ENCODE data around the gene PCDHGC4. TPM values are rescaled to one million over a fixed set of nuclear protein-coding genes. Genes with fewer than 3 reads are reported as not detected.

PCDHGC4 gene
- total RNA-seq, 1 experiment from 2014 or later: 3.6 TPM

GRCh38 chr5:141513627-141514329 is 28.9 kb downstream of the PCDHGC4 start:
- Histone ChIP-seq H3K4me3 (ENCODE audit: low read depth, low read length, poor library complexity, severe bottlenecking) (peak overlapping the region; percentile 57), H3K27me3 (replicated peaks; ENCODE audit: insufficient read depth, low read depth, low read length, poor library complexity) (no peaks in the 10 kb centered on the region), H3K9me3 (ENCODE audit: low read depth, low read length, poor library complexity, severe bottlenecking) (no peaks in the 10 kb centered on the region), H3K27ac (ENCODE audit: low read depth, low read length, poor library complexity, severe bottlenecking) (peak overlapping the region; percentile 92), H3K36me3 (ENCODE audit: insufficient read depth, low read length, poor library complexity, severe bottlenecking) (peaks cover 32% of the 10 kb centered on the region), H3K4me1 (ENCODE audit: insufficient read depth, low read length, poor library complexity, severe bottlenecking) (peaks cover 54% of the 10 kb centered on the region)
- POLR2A ChIA-PET (ENCODE audit: low non-redundant PET): interaction anchor here (0.6 to 1.0 kb wide), 2 partner anchors 11 to 474 kb away, joined by 3 read pairs; no protein-coding TSS in a partner anchor
- intact Hi-C loops (cut with micrococcal nuclease; ENCODE audit: unreplicated experiment): loop anchor here (1.0 to 5.0 kb wide), 2 partner anchors 11 to 36 kb away; partner anchors contain the start of gene PCDHGC3
- CTCF ChIA-PET: interaction anchor here (0.6 to 2.2 kb wide), 8 partner anchors 11 to 378 kb away, joined by 3 to 11 read pairs (median 5); partner anchors contain the start of genes PCDHB14, PCDHB5, PCDHGA11 and PCDHGC3
- no TSS peak for BruUV-seq (replicated peaks)
- peak; percentile 94 for DNase-seq (ENCODE audit: low spot score)
- TF ChIP-seq, protein P1, sequence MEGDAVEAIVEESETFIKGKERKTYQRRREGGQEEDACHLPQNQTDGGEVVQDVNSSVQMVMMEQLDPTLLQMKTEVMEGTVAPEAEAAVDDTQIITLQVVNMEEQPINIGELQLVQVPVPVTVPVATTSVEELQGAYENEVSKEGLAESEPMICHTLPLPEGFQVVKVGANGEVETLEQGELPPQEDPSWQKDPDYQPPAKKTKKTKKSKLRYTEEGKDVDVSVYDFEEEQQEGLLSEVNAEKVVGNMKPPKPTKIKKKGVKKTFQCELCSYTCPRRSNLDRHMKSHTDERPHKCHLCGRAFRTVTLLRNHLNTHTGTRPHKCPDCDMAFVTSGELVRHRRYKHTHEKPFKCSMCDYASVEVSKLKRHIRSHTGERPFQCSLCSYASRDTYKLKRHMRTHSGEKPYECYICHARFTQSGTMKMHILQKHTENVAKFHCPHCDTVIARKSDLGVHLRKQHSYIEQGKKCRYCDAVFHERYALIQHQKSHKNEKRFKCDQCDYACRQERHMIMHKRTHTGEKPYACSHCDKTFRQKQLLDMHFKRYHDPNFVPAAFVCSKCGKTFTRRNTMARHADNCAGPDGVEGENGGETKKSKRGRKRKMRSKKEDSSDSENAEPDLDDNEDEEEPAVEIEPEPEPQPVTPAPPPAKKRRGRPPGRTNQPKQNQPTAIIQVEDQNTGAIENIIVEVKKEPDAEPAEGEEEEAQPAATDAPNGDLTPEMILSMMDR (conservative IDR thresholded peaks at IDR 0.05; ENCODE audit: low read depth, low read length): no peak
- no peak for TF ChIP-seq EZH2 (IDR thresholded peaks at IDR 0.05; ENCODE audit: borderline replicate concordance, low read depth, low read length, poor library complexity, severe bottlenecking)

DNA sequence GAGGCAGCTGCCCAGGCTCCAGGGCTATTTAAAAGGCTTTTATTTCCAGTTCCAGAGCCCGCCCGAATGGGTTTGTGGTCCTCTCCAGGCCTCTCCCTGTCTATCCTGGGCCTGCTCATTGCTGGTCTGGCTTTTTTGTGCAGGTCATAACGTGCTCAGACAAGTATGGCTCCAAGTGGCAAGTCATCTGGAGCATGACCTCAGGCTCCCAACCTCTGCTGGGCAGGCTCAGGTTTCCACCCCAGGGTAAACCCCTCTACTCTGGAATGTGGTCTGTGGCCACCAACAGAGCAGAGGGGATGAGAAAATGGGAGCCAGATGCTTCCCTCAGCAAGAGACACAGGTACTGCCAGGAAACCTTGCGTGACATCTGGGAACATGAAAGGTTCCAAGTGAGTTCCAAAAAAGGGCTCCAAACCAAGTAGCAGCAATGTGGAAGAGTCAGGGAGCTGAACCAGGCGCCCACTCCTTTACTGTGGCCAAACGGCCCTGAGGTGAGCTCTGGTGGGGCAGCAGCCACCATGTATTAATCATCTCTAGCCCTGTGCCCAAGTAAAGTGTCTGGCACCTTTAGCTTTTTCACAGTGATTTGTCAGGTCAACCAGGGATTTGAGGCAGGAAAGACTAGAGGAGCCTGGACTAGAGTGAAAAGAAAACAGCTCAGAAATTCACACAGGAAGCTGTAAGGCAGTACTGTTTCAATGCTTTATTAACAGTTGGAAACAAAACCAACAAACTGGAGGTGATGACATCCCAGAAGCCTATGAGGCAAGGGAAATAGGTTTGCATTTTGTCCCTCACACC is 29.7 kb downstream of the PCDHGC4 start:
- Histone ChIP-seq H3K4me1 (ENCODE audit: insufficient read depth, low read length, poor library complexity, severe bottlenecking) (peaks cover 54% of the 10 kb centered on the region), H3K27ac (ENCODE audit: low read depth, low read length, poor library complexity, severe bottlenecking) (peak overlapping the region; percentile 92), H3K4me3 (ENCODE audit: low read depth, low read length, poor library complexity, severe bottlenecking) (peak overlapping the region; percentile 57), H3K27me3 (replicated peaks; ENCODE audit: insufficient read depth, low read depth, low read length, poor library complexity) (no peaks in the 10 kb centered on the region), H3K36me3 (ENCODE audit: insufficient read depth, low read length, poor library complexity, severe bottlenecking) (peaks cover 32% of the 10 kb centered on the region), H3K9me3 (ENCODE audit: low read depth, low read length, poor library complexity, severe bottlenecking) (no peaks in the 10 kb centered on the region)
- ChIA-PET POLR2A (ENCODE audit: low non-redundant PET) (no interaction called here), CTCF (interaction anchor here (0.5 to 2.2 kb wide), 3 partner anchors 10 to 291 kb away, joined by 4 to 11 read pairs (median 6); partner anchors contain the start of gene PCDHB14)
- TF ChIP-seq, protein P1 (conservative IDR thresholded peaks at IDR 0.05; ENCODE audit: low read depth, low read length): no peak
- no peak for TF ChIP-seq EZH2 (IDR thresholded peaks at IDR 0.05; ENCODE audit: borderline replicate concordance, low read depth, low read length, poor library complexity, severe bottlenecking)
- intact Hi-C loops (cut with micrococcal nuclease; ENCODE audit: unreplicated experiment): loop anchor here (5.0 kb wide), 1 partner anchor 37 kb away; the partner anchor contains the start of gene PCDHGC3
- no TSS peak for BruUV-seq (replicated peaks)
- DNase-seq (ENCODE audit: low spot score): no peak

GRCh38 chr5:141515141-141515540 is 30.3 kb downstream of the PCDHGC4 start:
- Histone ChIP-seq H3K27me3 (replicated peaks; ENCODE audit: insufficient read depth, low read depth, low read length, poor library complexity) (no peaks in the 10 kb centered on the region), H3K9me3 (ENCODE audit: low read depth, low read length, poor library complexity, severe bottlenecking) (no peaks in the 10 kb centered on the region), H3K36me3 (ENCODE audit: insufficient read depth, low read length, poor library complexity, severe bottlenecking) (peaks cover 32% of the 10 kb centered on the region), H3K4me3 (ENCODE audit: low read depth, low read length, poor library complexity, severe bottlenecking) (no peak overlapping the region), H3K27ac (ENCODE audit: low read depth, low read length, poor library complexity, severe bottlenecking) (peak overlapping the region; percentile 92), H3K4me1 (ENCODE audit: insufficient read depth, low read length, poor library complexity, severe bottlenecking) (peaks cover 53% of the 10 kb centered on the region)
- ChIA-PET POLR2A (ENCODE audit: low non-redundant PET) (interaction anchor here (0.5 kb wide), 1 partner anchor 79 kb away, joined by 4 read pairs; no protein-coding TSS in a partner anchor), CTCF (interaction anchor here (0.5 kb wide), 1 partner anchor 45 kb away, joined by 6 read pairs; no protein-coding TSS in a partner anchor)
- intact Hi-C loops (cut with micrococcal nuclease; ENCODE audit: unreplicated experiment): no loop called here
- TF ChIP-seq, protein P1 (conservative IDR thresholded peaks at IDR 0.05; ENCODE audit: low read depth, low read length): no peak
- no peak for TF ChIP-seq EZH2 (IDR thresholded peaks at IDR 0.05; ENCODE audit: borderline replicate concordance, low read depth, low read length, poor library complexity, severe bottlenecking)
- no peak for DNase-seq (ENCODE audit: low spot score)
- TSS peak; percentile 59 for BruUV-seq (replicated peaks)

All from A673 (cell line).